ENCODE data around the gene SECTM1. TPM values are rescaled to one million over a fixed set of nuclear protein-coding genes. Genes with fewer than 3 reads are reported as not detected.

Gene SECTM1
- total RNA-seq, 2 donors from 2014 or later: not detected

GRCh38 chr17:82339634-82340580 lies 6.3 kb upstream of the SECTM1 start:
- Histone ChIP-seq H3K9ac (ENCODE audit: extremely low read depth, low read length, poor library complexity, severe bottlenecking) (no peak overlapping the region), H3K4me3 (ENCODE audit: low read length) (no peak overlapping the region), H3K4me1 (ENCODE audit: control insufficient read depth, insufficient read depth, low read length) (no peaks in the 10 kb centered on the region), H3K9me3 (ENCODE audit: control insufficient read depth, low read length) (no peaks in the 10 kb centered on the region), H3K27ac (ENCODE audit: low read depth, low read length) (no peak overlapping the region), H3K27me3 (ENCODE audit: control insufficient read depth, insufficient read depth, low read length, poor library complexity, severe bottlenecking) (peaks cover 27% of the 10 kb centered on the region), H3K36me3 (ENCODE audit: control insufficient read depth, insufficient read depth, low read length) (no peaks in the 10 kb centered on the region)
- TF ChIP-seq, protein P1, sequence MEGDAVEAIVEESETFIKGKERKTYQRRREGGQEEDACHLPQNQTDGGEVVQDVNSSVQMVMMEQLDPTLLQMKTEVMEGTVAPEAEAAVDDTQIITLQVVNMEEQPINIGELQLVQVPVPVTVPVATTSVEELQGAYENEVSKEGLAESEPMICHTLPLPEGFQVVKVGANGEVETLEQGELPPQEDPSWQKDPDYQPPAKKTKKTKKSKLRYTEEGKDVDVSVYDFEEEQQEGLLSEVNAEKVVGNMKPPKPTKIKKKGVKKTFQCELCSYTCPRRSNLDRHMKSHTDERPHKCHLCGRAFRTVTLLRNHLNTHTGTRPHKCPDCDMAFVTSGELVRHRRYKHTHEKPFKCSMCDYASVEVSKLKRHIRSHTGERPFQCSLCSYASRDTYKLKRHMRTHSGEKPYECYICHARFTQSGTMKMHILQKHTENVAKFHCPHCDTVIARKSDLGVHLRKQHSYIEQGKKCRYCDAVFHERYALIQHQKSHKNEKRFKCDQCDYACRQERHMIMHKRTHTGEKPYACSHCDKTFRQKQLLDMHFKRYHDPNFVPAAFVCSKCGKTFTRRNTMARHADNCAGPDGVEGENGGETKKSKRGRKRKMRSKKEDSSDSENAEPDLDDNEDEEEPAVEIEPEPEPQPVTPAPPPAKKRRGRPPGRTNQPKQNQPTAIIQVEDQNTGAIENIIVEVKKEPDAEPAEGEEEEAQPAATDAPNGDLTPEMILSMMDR (conservative IDR thresholded peaks at IDR 0.05): no peak
- H3K9me3 Mint-ChIP-seq: peaks cover 21% of the 10 kb centered on the region
- no peak for DNase-seq
- peaks cover 2% of the 10 kb centered on the region for H3K36me3 Mint-ChIP-seq (ENCODE audit: low read depth)
- H3K4me1 Mint-ChIP-seq: peaks cover 4% of the 10 kb centered on the region
- no peak overlapping the region for H3K4me3 Mint-ChIP-seq
- peaks cover 39% of the 10 kb centered on the region for H3K27me3 Mint-ChIP-seq (ENCODE audit: insufficient read depth)
- no peak overlapping the region for H3K27ac Mint-ChIP-seq
- WGBS, 2 experiments (ENCODE audit: insufficient coverage in 1 of 2, insufficient read length in 1 of 2): 79 to 93% methylated on average over 7 to 8 of the region's 10 CpGs

GRCh38 chr17:82338858-82339633 lies 5.5 kb upstream of the SECTM1 start:
- WGBS, 2 experiments (ENCODE audit: insufficient coverage in 1 of 2, insufficient read length in 1 of 2): 38 to 60% methylated on average over 20 to 29 of the region's 29 CpGs
- peaks cover 35% of the 10 kb centered on the region for H3K27me3 ChIP-seq (ENCODE audit: control insufficient read depth, insufficient read depth, low read length, poor library complexity, severe bottlenecking)
- Mint-ChIP-seq H3K27ac (no peak overlapping the region), H3K9me3 (peaks cover 21% of the 10 kb centered on the region), H3K4me1 (peaks cover 4% of the 10 kb centered on the region), H3K36me3 (ENCODE audit: low read depth) (peaks cover 2% of the 10 kb centered on the region), H3K4me3 (no peak overlapping the region), H3K27me3 (ENCODE audit: insufficient read depth) (peaks cover 48% of the 10 kb centered on the region)
- no peaks in the 10 kb centered on the region for H3K4me1 ChIP-seq (ENCODE audit: control insufficient read depth, insufficient read depth, low read length)
- H3K27ac ChIP-seq (ENCODE audit: low read depth, low read length): no peak overlapping the region
- H3K36me3 ChIP-seq (ENCODE audit: control insufficient read depth, insufficient read depth, low read length): no peaks in the 10 kb centered on the region
- TF ChIP-seq, protein P1 (conservative IDR thresholded peaks at IDR 0.05): no peak
- no peak overlapping the region for H3K9ac ChIP-seq (ENCODE audit: extremely low read depth, low read length, poor library complexity, severe bottlenecking)
- H3K9me3 ChIP-seq (ENCODE audit: control insufficient read depth, low read length): no peaks in the 10 kb centered on the region
- no peak overlapping the region for H3K4me3 ChIP-seq (ENCODE audit: low read length)
- no peak for DNase-seq

- Mint-ChIP-seq H3K27me3 (ENCODE audit: insufficient read depth) (peaks cover 77% of the 10 kb centered on the region), H3K4me1 (peaks cover 6% of the 10 kb centered on the region), H3K36me3 (ENCODE audit: low read depth) (no peaks in the 10 kb centered on the region), H3K4me3 (no peak overlapping the region), H3K27ac (no peak overlapping the region), H3K9me3 (no peaks in the 10 kb centered on the region)
- peaks cover 73% of the 10 kb centered on the region for H3K27me3 ChIP-seq (ENCODE audit: control insufficient read depth, insufficient read depth, low read length, poor library complexity, severe bottlenecking)
- H3K4me3 ChIP-seq (ENCODE audit: low read length): no peak overlapping the region
- 65 to 75% methylated on average over 9 to 16 of the region's 16 CpGs for WGBS, 2 experiments (ENCODE audit: insufficient coverage in 1 of 2, insufficient read length in 1 of 2)
- DNase-seq: no peak
- H3K9ac ChIP-seq (ENCODE audit: extremely low read depth, low read length, poor library complexity, severe bottlenecking): no peak overlapping the region
- no peak overlapping the region for H3K27ac ChIP-seq (ENCODE audit: low read depth, low read length)
- H3K36me3 ChIP-seq (ENCODE audit: control insufficient read depth, insufficient read depth, low read length): no peaks in the 10 kb centered on the region
- H3K4me1 ChIP-seq (ENCODE audit: control insufficient read depth, insufficient read depth, low read length): no peaks in the 10 kb centered on the region
- no peaks in the 10 kb centered on the region for H3K9me3 ChIP-seq (ENCODE audit: control insufficient read depth, low read length)
- TF ChIP-seq, protein P1 (conservative IDR thresholded peaks at IDR 0.05): no peak
Observed at GRCh38 chr17:82334622-82335394, 1.2 kb upstream of the SECTM1 start.
